Natural killer cell (primary cell): ENCODE data around the gene CCT4. TPM values are rescaled to one million over a fixed set of nuclear protein-coding genes. Genes with fewer than 3 reads are reported as not detected.
"Not testable (repeated sequence)": the region's sequence is repeated elsewhere in the genome, so short reads cannot be mapped to it uniquely, and the experiment has no call there.

Experiments
- ATAC-seq, 3 donors: fragments of 150-1000 bp in 2 of 3; fragments of 200-7000 bp in 1 of 3; cut with Tn5 transposase; 1 replicate in 1 of 3; 2 replicates in 2 of 3; pipeline ENCODE4 v1.10.0; 2021; ENCODE audit warnings: mild to moderate bottlenecking in 2 of 3, moderate library complexity in 2 of 3
- DNase-seq, 2 donors: peaks; one replicate each; pipeline versions ENCODE4 v3.0.0 to v3.0.0-alpha.2; 2013 to 2021; ENCODE audit warnings: mixed read lengths in 1 of 2
- H3K27ac ChIP-seq: one replicate; pipeline ENCODE4 v1.5.1; 2013; ENCODE audit warnings: mild to moderate bottlenecking, low read length
- H3K27me3 ChIP-seq: one replicate; pipeline ENCODE4 v1.6.1; 2013; ENCODE audit warnings: low read length; ENCODE audit not compliant: control insufficient read depth, insufficient read depth
- H3K36me3 ChIP-seq: one replicate; pipeline ENCODE4 v1.6.1; 2013; ENCODE audit warnings: low read length; ENCODE audit not compliant: control insufficient read depth, insufficient read depth
- H3K4me1 ChIP-seq: one replicate; pipeline ENCODE4 v1.6.1; 2013; ENCODE audit warnings: low read length; ENCODE audit not compliant: control insufficient read depth, insufficient read depth
- H3K4me3 ChIP-seq: one replicate; pipeline ENCODE4 v1.5.1; 2013; ENCODE audit warnings: low read length
- H3K9me3 ChIP-seq: one replicate; pipeline ENCODE4 v1.6.1; 2013; ENCODE audit warnings: low read length; ENCODE audit not compliant: control insufficient read depth, insufficient read depth
- H3K27ac Mint-ChIP-seq, 2 donors: one replicate each; pipeline ENCODE4 v1.8.0; 2022; ENCODE audit warnings: mild to moderate bottlenecking in 2 of 2, mixed read lengths in 2 of 2, moderate library complexity in 1 of 2
- H3K27me3 Mint-ChIP-seq, 2 donors: one replicate each; pipeline ENCODE4 v1.8.0; 2022; ENCODE audit warnings: low read depth in 2 of 2, mixed read lengths in 2 of 2
- H3K36me3 Mint-ChIP-seq: one replicate; pipeline ENCODE4 v1.8.0; 2022; ENCODE audit warnings: mixed read lengths
- H3K4me1 Mint-ChIP-seq, 2 donors: one replicate each; pipeline ENCODE4 v1.8.0; 2022; ENCODE audit warnings: mixed read lengths in 2 of 2
- H3K4me3 Mint-ChIP-seq: one replicate; pipeline ENCODE4 v1.8.0; 2022; ENCODE audit warnings: mild to moderate bottlenecking, moderate library complexity, mixed read lengths
- H3K9me3 Mint-ChIP-seq, 2 donors: one replicate each; pipeline ENCODE4 v1.8.0; 2022; ENCODE audit warnings: mixed read lengths in 2 of 2
- WGBS: methylation state at CpG from one replicate; pipeline ENCODE4 v1.1.7; 2013; ENCODE audit warnings: missing lambda C conversion rate; ENCODE audit not compliant: insufficient coverage; 5-methylcytosine and 5-hydroxymethylcytosine counted together
- intact Hi-C: fragments of 100-400 bp; cut with micrococcal nuclease; formaldehyde crosslinking; loops from one replicate; pipeline ENCODE4 v1.14.2; 2022
- total RNA-seq, 4 donors: library from RNA; stranded (reverse); fragments of 120-200 nt in 1 of 4; gene quantifications; one replicate each; pipeline versions ENCODE4 v1.2.3 to v1.2.4, GENCODE V29; 2013 to 2022
- TF ChIP-seq, protein P1 (sequence below): fragments of 200-600 bp; IDR thresholded peaks from one replicate; pipeline ENCODE4 v1.8.0; 2022; ENCODE audit warnings: antibody characterized with exemption

The CCT4 gene
- total RNA-seq, 3 donors from 2014 or later (not counting 1 experiment from before 2014, with no cell fraction given) = 79.4 to 108 (median 84.5) TPM

DNA sequence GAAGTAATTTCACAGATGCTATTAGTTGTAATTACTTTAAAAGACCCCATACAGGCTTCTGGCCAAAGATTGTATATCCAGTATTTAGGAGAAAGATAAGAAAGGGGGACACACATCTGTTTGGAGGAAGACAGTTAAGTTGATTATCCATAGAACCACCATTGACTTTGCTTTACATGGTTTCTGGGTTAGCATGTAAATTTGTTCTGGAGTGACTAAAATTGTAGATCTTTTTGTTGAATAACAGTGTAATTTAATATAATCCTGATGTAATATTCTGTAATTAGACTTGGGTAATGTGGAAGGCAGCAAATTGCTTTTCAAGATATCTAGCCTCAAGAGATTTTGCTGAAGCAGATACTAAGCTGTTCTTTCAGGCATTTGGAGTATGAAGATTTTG is 34.3 kb upstream of the CCT4 start:
- H3K27ac ChIP-seq = no peak overlapping the region
- Mint-ChIP-seq H3K4me3 (no peak overlapping the region), H3K27me3 (no peaks in the 10 kb centered on the region), H3K36me3 (no peaks in the 10 kb centered on the region), H3K27ac (no peak overlapping the region), H3K4me1 (peaks cover 0 to 5% of the 10 kb centered on the region in 2 donors), H3K9me3 (no peaks in the 10 kb centered on the region)
- H3K4me3 ChIP-seq = no peak overlapping the region
- H3K36me3 ChIP-seq = peaks cover 2% of the 10 kb centered on the region
- TF ChIP-seq, protein P1, sequence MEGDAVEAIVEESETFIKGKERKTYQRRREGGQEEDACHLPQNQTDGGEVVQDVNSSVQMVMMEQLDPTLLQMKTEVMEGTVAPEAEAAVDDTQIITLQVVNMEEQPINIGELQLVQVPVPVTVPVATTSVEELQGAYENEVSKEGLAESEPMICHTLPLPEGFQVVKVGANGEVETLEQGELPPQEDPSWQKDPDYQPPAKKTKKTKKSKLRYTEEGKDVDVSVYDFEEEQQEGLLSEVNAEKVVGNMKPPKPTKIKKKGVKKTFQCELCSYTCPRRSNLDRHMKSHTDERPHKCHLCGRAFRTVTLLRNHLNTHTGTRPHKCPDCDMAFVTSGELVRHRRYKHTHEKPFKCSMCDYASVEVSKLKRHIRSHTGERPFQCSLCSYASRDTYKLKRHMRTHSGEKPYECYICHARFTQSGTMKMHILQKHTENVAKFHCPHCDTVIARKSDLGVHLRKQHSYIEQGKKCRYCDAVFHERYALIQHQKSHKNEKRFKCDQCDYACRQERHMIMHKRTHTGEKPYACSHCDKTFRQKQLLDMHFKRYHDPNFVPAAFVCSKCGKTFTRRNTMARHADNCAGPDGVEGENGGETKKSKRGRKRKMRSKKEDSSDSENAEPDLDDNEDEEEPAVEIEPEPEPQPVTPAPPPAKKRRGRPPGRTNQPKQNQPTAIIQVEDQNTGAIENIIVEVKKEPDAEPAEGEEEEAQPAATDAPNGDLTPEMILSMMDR = no peak
- intact Hi-C loops = no loop called here
- no peaks in the 10 kb centered on the region for H3K9me3 ChIP-seq
- no peaks in the 10 kb centered on the region for H3K4me1 ChIP-seq
- DNase-seq = no peak
- ATAC-seq = no peak
- no peaks in the 10 kb centered on the region for H3K27me3 ChIP-seq

DNA sequence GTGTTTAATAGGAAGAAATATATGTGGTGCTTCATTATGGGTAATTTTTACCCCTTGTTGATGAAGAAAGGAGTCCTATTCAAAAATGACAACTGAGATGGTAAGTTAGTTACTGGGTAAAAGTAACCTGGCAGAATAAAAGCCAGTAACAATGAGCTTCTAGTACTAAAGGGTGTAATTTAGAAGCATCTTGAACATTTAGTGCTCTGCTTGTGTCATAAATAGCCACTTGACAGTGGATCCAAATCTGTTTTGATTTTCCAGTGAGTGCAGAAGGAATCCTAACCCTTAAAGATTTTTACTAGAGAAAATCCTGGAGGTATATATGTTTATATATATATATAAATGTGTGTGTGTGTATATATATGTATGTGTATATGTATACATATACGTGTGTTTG is 32.1 kb upstream of the CCT4 start:
- Mint-ChIP-seq H3K9me3 (no peaks in the 10 kb centered on the region), H3K4me3 (no peak overlapping the region), H3K27ac (no peak overlapping the region), H3K27me3 (no peaks in the 10 kb centered on the region), H3K36me3 (no peaks in the 10 kb centered on the region), H3K4me1 (peaks cover 0 to 5% of the 10 kb centered on the region in 2 donors)
- TF ChIP-seq, protein P1 = no peak
- no peak for DNase-seq
- H3K4me3 ChIP-seq = no peak overlapping the region
- no peaks in the 10 kb centered on the region for H3K27me3 ChIP-seq
- H3K9me3 ChIP-seq = no peaks in the 10 kb centered on the region
- intact Hi-C loops = no loop called here
- no peaks in the 10 kb centered on the region for H3K4me1 ChIP-seq
- H3K27ac ChIP-seq = no peak overlapping the region
- peaks cover 2% of the 10 kb centered on the region for H3K36me3 ChIP-seq
- WGBS = no CpG with 5 or more reads among the region's 1 CpG
- ATAC-seq = no peak

GRCh38 chr2:61914794-61915193 is 26.3 kb upstream of the CCT4 start:
- not testable (repeated sequence) for H3K4me1 ChIP-seq, H3K36me3 Mint-ChIP-seq, H3K4me3 ChIP-seq, H3K9me3 Mint-ChIP-seq, ATAC-seq, H3K36me3 ChIP-seq, H3K9me3 ChIP-seq, H3K4me3 Mint-ChIP-seq, H3K27me3 Mint-ChIP-seq, H3K27me3 ChIP-seq, H3K4me1 Mint-ChIP-seq, DNase-seq, H3K27ac ChIP-seq, H3K27ac Mint-ChIP-seq
- intact Hi-C loops = loop anchor here (5.0 kb wide), 1 partner anchor 863 kb away; no protein-coding TSS in a partner anchor
- 94% methylated on average over 4 of the region's 4 CpGs for WGBS

- 95% methylated on average over 4 of the region's 4 CpGs for WGBS
- H3K27ac ChIP-seq = no peak overlapping the region
- intact Hi-C loops = no loop called here
- no peaks in the 10 kb centered on the region for H3K9me3 Mint-ChIP-seq
- no peak overlapping the region for H3K4me3 ChIP-seq
- H3K27ac Mint-ChIP-seq = no peak overlapping the region
- no peaks in the 10 kb centered on the region for H3K36me3 ChIP-seq
- H3K4me1 ChIP-seq = peaks cover 3% of the 10 kb centered on the region
- H3K4me3 Mint-ChIP-seq = no peak overlapping the region
- DNase-seq = no peak
- no peaks in the 10 kb centered on the region for H3K36me3 Mint-ChIP-seq
- peaks cover 9 to 16% of the 10 kb centered on the region in 2 donors for H3K4me1 Mint-ChIP-seq
- no peaks in the 10 kb centered on the region for H3K27me3 Mint-ChIP-seq
- ATAC-seq = no peak
- TF ChIP-seq, protein P1 = no peak
- H3K9me3 ChIP-seq = no peaks in the 10 kb centered on the region
- no peaks in the 10 kb centered on the region for H3K27me3 ChIP-seq
Measured at GRCh38 chr2:61911510-61911909, 23.1 kb upstream of the CCT4 start.
